CD14-positive monocyte (primary cell): ENCODE data around the gene UROC1. TPM values are rescaled to one million over a fixed set of nuclear protein-coding genes. Genes with fewer than 3 reads are reported as not detected.
A peak's percentile ranks its signal among the peaks of the same experiment; 100 is the strongest.

Experiments used
- DNase-seq, 3 donors: peaks; one replicate each; pipeline ENCODE4 v3.0.0-alpha.2; 2011 to 2022
- H2AFZ ChIP-seq: 2 replicates; pipeline ENCODE4 v1.6.0; 2012; ENCODE audit warnings: mild to moderate bottlenecking, low read depth, low read length, inconsistent platforms; ENCODE audit not compliant: insufficient read depth, poor library complexity, severe bottlenecking
- H3K27ac ChIP-seq, 2 donors: 1 replicate in 1 of 2; 2 replicates in 1 of 2; pipeline ENCODE4 v1.5.1; 2012 to 2013; ENCODE audit warnings: low read length in 2 of 2, control low read depth in 1 of 2, inconsistent platforms in 1 of 2, low read depth in 1 of 2, mild to moderate bottlenecking in 1 of 2
- H3K27me3 ChIP-seq, 2 donors: one replicate each; pipeline versions ENCODE4 v1.6.0 to v1.6.1; 2011 to 2013; ENCODE audit warnings: low read length in 2 of 2; ENCODE audit not compliant: control insufficient read depth in 2 of 2, insufficient read depth in 2 of 2
- H3K36me3 ChIP-seq, 2 donors: replicated peaks in 1 of 2; 1 replicate in 1 of 2; 2 replicates in 1 of 2; pipeline versions ENCODE4 v1.5.1 to v1.6.1; 2012 to 2013; ENCODE audit warnings: low read length in 2 of 2, control low read depth in 1 of 2, inconsistent platforms in 1 of 2, mild to moderate bottlenecking in 1 of 2; ENCODE audit not compliant: insufficient read depth in 2 of 2, control insufficient read depth in 1 of 2
- H3K4me1 ChIP-seq, 2 donors: 1 replicate in 1 of 2; 2 replicates in 1 of 2; pipeline versions ENCODE4 v1.5.1 to v1.6.1; 2012 to 2013; ENCODE audit warnings: low read length in 2 of 2, control low read depth in 1 of 2, inconsistent platforms in 1 of 2, mild to moderate bottlenecking in 1 of 2, moderate library complexity in 1 of 2; ENCODE audit not compliant: insufficient read depth in 2 of 2, control insufficient read depth in 1 of 2
- H3K4me2 ChIP-seq: replicated peaks from 2 replicates; pipeline ENCODE3; 2012; ENCODE audit warnings: low read length, moderate library complexity, mild to moderate bottlenecking; ENCODE audit not compliant: poor library complexity, severe bottlenecking; ENCODE audit errors: extremely low read depth
- H3K4me3 ChIP-seq, 3 experiments: fragments of 200-600 bp in 1 of 3; sonication (generic) in 1 of 3; replicated peaks in 1 of 3; 1 replicate in 2 of 3; 2 replicates in 1 of 3; pipeline ENCODE4 v1.5.1; 2011 to 2013; ENCODE audit warnings: low read length in 3 of 3, mild to moderate bottlenecking in 3 of 3, control low read depth in 2 of 3, low read depth in 2 of 3, inconsistent platforms in 1 of 3, moderate library complexity in 1 of 3
- H3K79me2 ChIP-seq: 2 replicates; pipeline ENCODE4 v1.6.0; 2012; ENCODE audit warnings: mild to moderate bottlenecking, control low read depth, inconsistent platforms, low read length, moderate library complexity; ENCODE audit not compliant: insufficient read depth
- H3K9ac ChIP-seq: 2 replicates; pipeline ENCODE4 v1.6.0; 2017; ENCODE audit warnings: low read length, mild to moderate bottlenecking; ENCODE audit not compliant: insufficient read depth, poor library complexity, severe bottlenecking
- H3K9me3 ChIP-seq, 2 donors: replicated peaks in 1 of 2; 1 replicate in 1 of 2; 2 replicates in 1 of 2; pipeline versions ENCODE4 v1.5.1 to v1.6.1; 2012 to 2013; ENCODE audit warnings: low read length in 2 of 2, control low read depth in 1 of 2; ENCODE audit not compliant: control insufficient read depth in 1 of 2, insufficient read depth in 1 of 2
- H4K20me1 ChIP-seq: 2 replicates; pipeline ENCODE4 v1.6.0; 2012; ENCODE audit warnings: mild to moderate bottlenecking, low read length, control low read depth, moderate library complexity; ENCODE audit not compliant: insufficient read depth
- H3K27ac Mint-ChIP-seq, 7 donors: one replicate each; pipeline ENCODE4 v1.8.0; 2020; ENCODE audit warnings: mild to moderate bottlenecking in 7 of 7, mixed read lengths in 7 of 7, moderate library complexity in 6 of 7, inconsistent platforms in 2 of 7
- H3K27me3 Mint-ChIP-seq, 3 donors: one replicate each; pipeline ENCODE4 v1.8.0; 2021 to 2022; ENCODE audit warnings: low read depth in 3 of 3, mild to moderate bottlenecking in 3 of 3, mixed read lengths in 3 of 3, moderate library complexity in 3 of 3, inconsistent platforms in 1 of 3
- H3K36me3 Mint-ChIP-seq, 2 donors: one replicate each; pipeline ENCODE4 v1.8.0; 2020; ENCODE audit warnings: mixed read lengths in 2 of 2, inconsistent platforms in 1 of 2, mild to moderate bottlenecking in 1 of 2
- H3K4me1 Mint-ChIP-seq: one replicate; pipeline ENCODE4 v1.8.0; 2020; ENCODE audit warnings: mild to moderate bottlenecking, mixed read lengths
- H3K4me3 Mint-ChIP-seq, 2 donors: one replicate each; pipeline ENCODE4 v1.8.0; 2020; ENCODE audit warnings: mild to moderate bottlenecking in 2 of 2, mixed read lengths in 2 of 2, moderate library complexity in 1 of 2
- H3K9me3 Mint-ChIP-seq, 7 donors: one replicate each; pipeline ENCODE4 v1.8.0; 2020 to 2022; ENCODE audit warnings: mixed read lengths in 7 of 7, mild to moderate bottlenecking in 6 of 7, moderate library complexity in 6 of 7, inconsistent platforms in 2 of 7
- CTCF ChIP-seq: fragments of 200-600 bp; IDR thresholded peaks from one replicate; pipeline ENCODE4 v1.8.0; 2022; ENCODE audit warnings: antibody characterized with exemption, mild to moderate bottlenecking
- WGBS: methylation state at CpG from one replicate; pipeline ENCODE4 v1.1.5; 2013; ENCODE audit warnings: missing lambda C conversion rate; ENCODE audit not compliant: insufficient coverage; 5-methylcytosine and 5-hydroxymethylcytosine counted together
- intact Hi-C, 2 donors: fragments of 100-400 bp; cut with micrococcal nuclease; formaldehyde crosslinking; loops; one replicate each; pipeline versions ENCODE4 v1.15.0 to v1.15.1; 2023
- polyA minus RNA-seq: library from RNA; depleted of rRNA, polyadenylated mRNA; stranded (reverse); fragments of >200 nt; gene quantifications from 2 replicates; pipeline ENCODE4 v1.2.3, GENCODE V29; 2012
- polyA plus RNA-seq, 3 donors: library from polyadenylated mRNA; depleted of rRNA in 1 of 3; unstranded in 2 of 3; stranded (reverse) in 1 of 3; fragments of 300-500 nt in 2 of 3; fragments of >200 nt in 1 of 3; fragmentation: Illumina TruSeq in 2 of 3; gene quantifications; 1 replicate in 2 of 3; 2 replicates in 1 of 3; pipeline ENCODE4 v1.2.3, GENCODE V29; 2012 to 2021
- total RNA-seq, 12 experiments: library from RNA in 1 of 12; stranded (reverse) in 1 of 12; fragments of 120-200 nt in 1 of 12; gene quantifications; one replicate each; pipeline ENCODE4 v1.2.4 and lab custom pipeline; 2013 to 2026; ENCODE audit warnings: mixed read lengths in 6 of 12, inconsistent platforms in 1 of 12

Gene UROC1
- total RNA-seq (2013) = not detected
- polyA plus RNA-seq = not detected
- polyA minus RNA-seq = not detected in 2 replicates
- total RNA-seq (lab: John Stamatoyannopoulos, UW) = 0 to 1.1 (median 0) reads per million in 11 experiments

DNA sequence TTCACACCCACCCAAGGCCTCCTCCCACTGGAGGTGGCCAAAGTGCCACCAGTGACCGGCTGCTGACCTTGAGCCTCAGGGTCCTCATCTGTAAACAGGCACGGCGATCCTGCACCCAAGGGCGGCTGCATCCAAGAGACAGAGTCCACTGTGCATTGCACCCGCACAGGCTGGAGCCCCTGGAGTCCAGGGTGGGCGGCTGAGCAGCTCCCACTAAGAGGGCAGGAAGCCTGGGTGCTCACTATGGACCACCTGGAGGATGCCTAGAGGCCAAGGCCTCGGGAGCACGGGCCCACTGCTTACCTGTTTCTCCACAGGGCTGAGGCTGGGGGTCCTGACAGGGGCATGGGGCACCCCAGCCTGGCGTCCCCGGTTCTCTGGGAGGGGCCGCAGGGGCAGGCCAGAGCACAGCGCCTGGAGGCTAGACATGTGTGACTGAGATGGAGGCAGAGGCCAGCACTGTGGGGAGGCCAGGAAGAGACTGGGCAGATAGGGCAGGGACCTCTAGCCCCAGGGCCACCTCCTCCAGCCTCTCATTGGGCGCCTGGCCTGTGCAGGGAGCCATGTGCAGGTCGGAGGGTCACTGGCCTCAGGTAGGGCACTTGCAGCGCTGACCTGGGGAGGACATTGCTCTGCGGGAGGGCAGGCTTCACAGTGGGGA lies at the start of gene UROC1:
UROC1 (minus strand) TSS at position 483 of the 661 bp plus-strand sequence; CDS start at position 429, 54 bp downstream.
- Mint-ChIP-seq H3K4me1 (peaks cover 4% of the 10 kb centered on the region), H3K36me3 (no peaks in the 10 kb centered on the region), H3K4me3 (no peak within 1 kb of the TSS), H3K27me3 (peaks cover 0 to 3% (median 0%) of the 10 kb centered on the region in 3 donors), H3K9me3 (peaks cover 0 to 1% (median 0%) of the 10 kb centered on the region in 7 donors), H3K27ac (peak within 1 kb of the TSS in 2 of 7 donors; percentile 12 to 15)
- DNase-seq = no peak
- no peaks in the 10 kb centered on the region for H3K79me2 ChIP-seq
- no peak within 1 kb of the TSS for H3K4me3 ChIP-seq
- H3K4me2 ChIP-seq = no peak within 1 kb of the TSS
- H3K36me3 ChIP-seq = no peaks in the 10 kb centered on the region
- H3K27me3 ChIP-seq = no peaks in the 10 kb centered on the region
- peaks cover 2% of the 10 kb centered on the region in 2 donors for H3K4me1 ChIP-seq
- no peak within 1 kb of the TSS for H2AFZ ChIP-seq
- H3K9ac ChIP-seq = no peak within 1 kb of the TSS
- H3K27ac ChIP-seq = no peak within 1 kb of the TSS
- 99% methylated on average over 8 of the region's 16 CpGs for WGBS
- H4K20me1 ChIP-seq = no peaks in the 10 kb centered on the region
- H3K9me3 ChIP-seq = no peaks in the 10 kb centered on the region
- no peak for TF ChIP-seq CTCF
- intact Hi-C loops = no loop called here

DNA sequence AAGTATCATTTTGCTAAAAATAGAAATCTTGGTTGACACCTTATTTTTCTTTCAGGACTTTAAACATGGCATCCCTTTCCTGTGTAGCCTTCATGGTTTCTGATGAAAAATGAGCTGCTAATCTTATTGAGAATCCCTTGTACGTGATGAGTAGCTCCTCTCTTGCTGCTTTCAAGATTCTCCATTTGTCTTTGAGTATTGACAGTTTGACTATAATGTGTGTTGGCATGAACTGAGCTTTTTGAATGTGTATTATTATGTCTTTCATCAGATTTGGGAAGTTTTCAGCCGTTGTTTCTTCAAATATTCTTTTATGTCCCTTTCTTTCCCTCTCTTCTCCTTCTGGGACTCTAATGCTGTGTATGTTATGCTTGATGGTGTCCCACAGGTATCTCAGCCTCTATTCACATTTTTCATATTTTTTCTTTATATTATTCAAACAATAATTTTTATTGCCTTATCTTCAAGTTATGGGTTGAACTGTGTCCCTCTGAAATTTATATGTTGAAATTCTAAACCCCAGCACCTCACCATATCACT lies 45.2 kb upstream of the UROC1 start:
- Histone ChIP-seq H3K9me3 (no peaks in the 10 kb centered on the region), H2AFZ (no peak overlapping the region), H3K36me3 (no peaks in the 10 kb centered on the region), H3K4me1 (no peaks in the 10 kb centered on the region), H3K79me2 (no peaks in the 10 kb centered on the region), H3K4me2 (no peak overlapping the region), H3K27me3 (no peaks in the 10 kb centered on the region), H3K9ac (no peak overlapping the region), H3K4me3 (no peak overlapping the region), H3K27ac (no peak overlapping the region), H4K20me1 (no peaks in the 10 kb centered on the region)
- no peak for TF ChIP-seq CTCF
- WGBS = 100% methylated on average over 1 of the region's 2 CpGs
- Mint-ChIP-seq H3K27me3 (peaks cover 0 to 6% (median 0%) of the 10 kb centered on the region in 3 donors), H3K4me1 (no peaks in the 10 kb centered on the region), H3K9me3 (peaks cover 0 to 4% (median 2%) of the 10 kb centered on the region in 7 donors), H3K27ac (no peak overlapping the region), H3K4me3 (no peak overlapping the region), H3K36me3 (no peaks in the 10 kb centered on the region)
- intact Hi-C loops = no loop called here
- no peak for DNase-seq
